ENCODE results near the gene UBALD1.

- TF ChIP-seq, protein P1, sequence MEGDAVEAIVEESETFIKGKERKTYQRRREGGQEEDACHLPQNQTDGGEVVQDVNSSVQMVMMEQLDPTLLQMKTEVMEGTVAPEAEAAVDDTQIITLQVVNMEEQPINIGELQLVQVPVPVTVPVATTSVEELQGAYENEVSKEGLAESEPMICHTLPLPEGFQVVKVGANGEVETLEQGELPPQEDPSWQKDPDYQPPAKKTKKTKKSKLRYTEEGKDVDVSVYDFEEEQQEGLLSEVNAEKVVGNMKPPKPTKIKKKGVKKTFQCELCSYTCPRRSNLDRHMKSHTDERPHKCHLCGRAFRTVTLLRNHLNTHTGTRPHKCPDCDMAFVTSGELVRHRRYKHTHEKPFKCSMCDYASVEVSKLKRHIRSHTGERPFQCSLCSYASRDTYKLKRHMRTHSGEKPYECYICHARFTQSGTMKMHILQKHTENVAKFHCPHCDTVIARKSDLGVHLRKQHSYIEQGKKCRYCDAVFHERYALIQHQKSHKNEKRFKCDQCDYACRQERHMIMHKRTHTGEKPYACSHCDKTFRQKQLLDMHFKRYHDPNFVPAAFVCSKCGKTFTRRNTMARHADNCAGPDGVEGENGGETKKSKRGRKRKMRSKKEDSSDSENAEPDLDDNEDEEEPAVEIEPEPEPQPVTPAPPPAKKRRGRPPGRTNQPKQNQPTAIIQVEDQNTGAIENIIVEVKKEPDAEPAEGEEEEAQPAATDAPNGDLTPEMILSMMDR (IDR thresholded peaks at IDR 0.05), result no peak
- no peak for TF ChIP-seq EZH2 (IDR thresholded peaks at IDR 0.05; ENCODE audit: borderline replicate concordance, insufficient read depth, low read depth, low read length, poor library complexity, severe bottlenecking)
Measured at GRCh38 chr16:4618645-4619418, 4.1 kb upstream of the UBALD1 start.
